Prostate gland (tissue), 2 donors: ENCODE measurements around the gene FTCD.

Source experiments
- POLR2A ChIP-seq: fragments of 450-650 bp; IDR thresholded peaks from one replicate; pipeline ENCODE4 v1.6.1; 2016; ENCODE audit warnings: antibody characterized with exemption, mild to moderate bottlenecking
- POLR2AphosphoS5 ChIP-seq: sonication (generic); formaldehyde crosslinking; IDR thresholded peaks from one replicate; pipeline ENCODE4 v1.6.1; 2017; ENCODE audit warnings: antibody characterized with exemption
- TF ChIP-seq, protein P1 (sequence below), 4 experiments: fragments of 200-600 bp in 2 of 4; fragments of 450-650 bp in 2 of 4; sonication (generic) in 2 of 4; IDR thresholded peaks; 1 replicate in 3 of 4; 2 replicates in 1 of 4; pipeline ENCODE4 v1.5.1; 2016 to 2019; ENCODE audit warnings: antibody characterized with exemption in 4 of 4, mild to moderate bottlenecking in 2 of 4, moderate library complexity in 2 of 4

DNA sequence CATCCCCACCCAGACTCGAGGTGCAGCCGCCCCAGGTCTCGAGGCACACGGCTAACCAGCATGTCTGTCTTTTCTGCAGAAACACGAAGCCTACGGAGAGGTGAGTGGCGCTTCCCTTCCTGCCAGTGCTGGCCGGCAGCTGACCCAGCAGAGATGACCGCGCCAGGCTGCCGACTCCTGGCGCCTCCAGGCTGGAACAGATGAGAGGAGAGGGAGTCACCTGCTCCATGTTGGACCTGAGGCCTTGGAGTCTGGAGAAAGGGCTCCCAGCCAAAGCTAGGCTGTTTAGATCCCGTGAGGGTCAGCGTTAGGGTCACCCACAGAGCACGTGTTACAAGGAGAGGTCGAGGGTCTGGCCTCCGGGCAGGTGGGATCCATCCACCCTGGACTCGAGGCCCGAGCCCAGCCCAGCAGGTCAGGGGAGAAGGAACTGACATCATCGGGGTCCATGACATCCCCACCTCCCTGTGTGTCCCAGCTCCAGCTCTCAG is 42.6 kb downstream of the FTCD start:
- TF ChIP-seq, protein P1, sequence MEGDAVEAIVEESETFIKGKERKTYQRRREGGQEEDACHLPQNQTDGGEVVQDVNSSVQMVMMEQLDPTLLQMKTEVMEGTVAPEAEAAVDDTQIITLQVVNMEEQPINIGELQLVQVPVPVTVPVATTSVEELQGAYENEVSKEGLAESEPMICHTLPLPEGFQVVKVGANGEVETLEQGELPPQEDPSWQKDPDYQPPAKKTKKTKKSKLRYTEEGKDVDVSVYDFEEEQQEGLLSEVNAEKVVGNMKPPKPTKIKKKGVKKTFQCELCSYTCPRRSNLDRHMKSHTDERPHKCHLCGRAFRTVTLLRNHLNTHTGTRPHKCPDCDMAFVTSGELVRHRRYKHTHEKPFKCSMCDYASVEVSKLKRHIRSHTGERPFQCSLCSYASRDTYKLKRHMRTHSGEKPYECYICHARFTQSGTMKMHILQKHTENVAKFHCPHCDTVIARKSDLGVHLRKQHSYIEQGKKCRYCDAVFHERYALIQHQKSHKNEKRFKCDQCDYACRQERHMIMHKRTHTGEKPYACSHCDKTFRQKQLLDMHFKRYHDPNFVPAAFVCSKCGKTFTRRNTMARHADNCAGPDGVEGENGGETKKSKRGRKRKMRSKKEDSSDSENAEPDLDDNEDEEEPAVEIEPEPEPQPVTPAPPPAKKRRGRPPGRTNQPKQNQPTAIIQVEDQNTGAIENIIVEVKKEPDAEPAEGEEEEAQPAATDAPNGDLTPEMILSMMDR (IDR thresholded peaks at IDR 0.05) = no peak
- no peak for TF ChIP-seq POLR2AphosphoS5
- TF ChIP-seq POLR2A = no peak
